ENCODE data around the gene CNTFR. TPM values are rescaled to one million over a fixed set of nuclear protein-coding genes. Genes with fewer than 3 reads are reported as not detected.

CNTFR gene
- total and polyA plus RNA-seq, 2 of the 8 experiments (the other 6 are each of a cell fraction or from before 2014, with no cell fraction given), result 1.2 to 4.2 TPM

DNA sequence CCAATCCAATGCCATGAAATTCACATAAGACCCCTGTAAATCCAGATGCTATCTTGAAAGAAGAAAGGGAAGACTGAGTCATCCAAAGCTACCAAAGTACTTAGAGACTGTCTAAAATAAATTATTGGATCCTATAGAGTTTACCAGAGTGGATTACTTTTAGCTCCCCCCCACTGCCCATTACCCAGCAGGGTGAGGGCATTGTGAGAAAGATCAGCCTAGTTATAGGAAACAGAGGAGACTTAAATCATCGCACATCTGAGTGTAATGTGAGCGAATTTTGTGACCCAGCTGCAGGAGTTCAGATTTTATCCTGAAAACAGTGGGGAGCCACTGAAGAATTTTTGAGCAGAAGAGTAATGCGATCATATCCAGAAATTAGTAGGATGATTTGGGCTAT is 65.2 kb downstream of the CNTFR start:
- POLR2A ChIA-PET (ENCODE audit: partially characterized antibody), result interaction anchor here (1.6 to 1.9 kb wide), 2 partner anchors 10 to 14 kb away, joined by 3 to 4 read pairs; no protein-coding TSS in a partner anchor
- no peak for FAIRE-seq

More for the DNA sequence above, 65.2 kb downstream of the CNTFR start:
- H3K4me3 ChIP-seq (ENCODE audit: extremely low read depth in 1 of 4, insufficient read depth in 2 of 4, low read depth in 3 of 4, low read length in 4 of 4), result no peak overlapping the region
- no peaks in the 10 kb centered on the region for H3K79me2 ChIP-seq (ENCODE audit: control insufficient read depth in 1 of 2, insufficient read depth in 2 of 2, low read length in 2 of 2)
- H3K4me2 ChIP-seq (ENCODE audit: insufficient read depth in 1 of 2, low read depth in 2 of 2, low read length in 2 of 2), result peak overlapping the region in 1 of 2 experiments; percentile 92; a peak in 1 of 4 replicates
- peaks cover 0 to 17% (median 8%) of the 10 kb centered on the region in 4 experiments; a peak in 6 of 7 replicates for H3K4me1 ChIP-seq (replicated peaks in 1 of 4; ENCODE audit: control insufficient read depth in 3 of 4, insufficient read depth in 4 of 4, low read length in 3 of 4)
- no peak overlapping the region for H4K5ac ChIP-seq (ENCODE audit: insufficient read length, low read depth, low read length)
- no peak overlapping the region for H3K4ac ChIP-seq (replicated peaks; ENCODE audit: insufficient read length, low read depth, low read length)
- H3K79me1 ChIP-seq (ENCODE audit: low read depth, low read length), result no peaks in the 10 kb centered on the region
- no peaks in the 10 kb centered on the region for H3K9me3 ChIP-seq (ENCODE audit: insufficient read depth in 2 of 2, low read depth in 1 of 2, low read length in 1 of 2)
- CTCF ChIA-PET (ENCODE audit: partially characterized antibody), result interaction anchor here (0.6 to 3.8 kb wide), 17 partner anchors 8 to 97 kb away, joined by 3 to 23 read pairs (median 4); partner anchors contain the start of gene RPP25L
- no peak for TF ChIP-seq HDAC2 (IDR thresholded peaks at IDR 0.05; ENCODE audit: borderline replicate concordance in 1 of 2, low read depth in 2 of 2, low read length in 2 of 2)
- TF ChIP-seq TAF1 (IDR thresholded peaks at IDR 0.05; ENCODE audit: low read depth, low read length), result no peak
- TF ChIP-seq JUN (IDR thresholded peaks at IDR 0.05; ENCODE audit: low read depth, low read length), result no peak
- no peak for TF ChIP-seq ASH2L (IDR thresholded peaks at IDR 0.05; ENCODE audit: low read length)
- TF ChIP-seq CEBPB (IDR thresholded peaks at IDR 0.05; ENCODE audit: low read depth, low read length), result no peak
- no peak for TF ChIP-seq RFX5 (IDR thresholded peaks at IDR 0.05; ENCODE audit: borderline replicate concordance, low read depth, low read length)
- no peak for TF ChIP-seq ZNF274 (IDR thresholded peaks at IDR 0.05; ENCODE audit: borderline replicate concordance, extremely low read depth, low read length)
- no peaks in the 10 kb centered on the region for H3K36me3 ChIP-seq (ENCODE audit: control insufficient read depth in 2 of 4, insufficient read depth in 4 of 4, low read length in 3 of 4)
- no peak overlapping the region for H2BK120ac ChIP-seq (replicated peaks; ENCODE audit: low read depth, low read length)
- H4K20me1 ChIP-seq (replicated peaks in 1 of 2; ENCODE audit: control insufficient read depth in 1 of 2, insufficient read depth in 2 of 2, low read length in 2 of 2), result no peaks in the 10 kb centered on the region
- no peak overlapping the region; the same call in 1 of the 2 replicates for H2AK5ac ChIP-seq (ENCODE audit: low read depth, low read length)
- 79% methylated on average over 3 of the region's 3 CpGs; no CpG with 5 or more reads in 1 of the 2 experiments for WGBS, 2 experiments (ENCODE audit: extremely low coverage in 1 of 2, insufficient coverage in 1 of 2, insufficient read length in 1 of 2, insufficient replicate concordance in 2 of 2, low coverage in 1 of 2, low lambda C conversion rate in 2 of 2, missing lambda C conversion rate in 1 of 2)
- H3K23me2 ChIP-seq (ENCODE audit: low read depth, low read length), result peaks cover 6% of the 10 kb centered on the region
- H3K9ac ChIP-seq (replicated peaks in 1 of 4; ENCODE audit: extremely low read depth in 1 of 4, low read depth in 3 of 4, low read length in 3 of 4), result no peak overlapping the region; a peak in 1 of 7 replicates
- DNase-seq (ENCODE audit: low read depth in 1 of 2, low spot score in 2 of 2), result no peak
- H3K27ac ChIP-seq (ENCODE audit: low read depth, low read length), result no peak overlapping the region
- H2BK15ac ChIP-seq (ENCODE audit: low read length), result no peak overlapping the region
- H3K27me3 ChIP-seq (replicated peaks in 1 of 4; ENCODE audit: control insufficient read depth in 3 of 4, extremely low read depth in 1 of 4, insufficient read depth in 3 of 4, low read length in 3 of 4), result peaks cover 1 to 14% (median 11%) of the 10 kb centered on the region in 4 experiments; a peak in 6 of 7 replicates
- H4K8ac ChIP-seq (ENCODE audit: extremely low read depth, insufficient read depth, low read length), result no peak overlapping the region
- H3K14ac ChIP-seq (ENCODE audit: insufficient read length), result no peak overlapping the region
- H2BK5ac ChIP-seq (ENCODE audit: low read depth, low read length), result no peak overlapping the region
- no peak overlapping the region for H3K56ac ChIP-seq (replicated peaks; ENCODE audit: insufficient read length, low read depth, low read length)
- H2AFZ ChIP-seq (ENCODE audit: low read length), result no peak overlapping the region
- no peak overlapping the region for H3K18ac ChIP-seq (ENCODE audit: extremely low read depth, low read length)
- H4K91ac ChIP-seq (replicated peaks; ENCODE audit: insufficient read length, low read length), result no peak overlapping the region
- no peak overlapping the region for H2BK20ac ChIP-seq (ENCODE audit: low read length)
- H3K23ac ChIP-seq (ENCODE audit: insufficient read length), result no peak overlapping the region
- no peak overlapping the region for H2BK12ac ChIP-seq (ENCODE audit: low read depth, low read length)

Measured in H1 (cell line).